ENCODE data around the gene PCK1. TPM values are rescaled to one million over a fixed set of nuclear protein-coding genes. Genes with fewer than 3 reads are reported as not detected.

Gene PCK1
- total and polyA plus RNA-seq, 2 of the 13 experiments (the other 11 are each of a cell fraction or from before 2014, with no cell fraction given): 6.5 to 12.6 TPM

- TF ChIP-seq, protein P1, sequence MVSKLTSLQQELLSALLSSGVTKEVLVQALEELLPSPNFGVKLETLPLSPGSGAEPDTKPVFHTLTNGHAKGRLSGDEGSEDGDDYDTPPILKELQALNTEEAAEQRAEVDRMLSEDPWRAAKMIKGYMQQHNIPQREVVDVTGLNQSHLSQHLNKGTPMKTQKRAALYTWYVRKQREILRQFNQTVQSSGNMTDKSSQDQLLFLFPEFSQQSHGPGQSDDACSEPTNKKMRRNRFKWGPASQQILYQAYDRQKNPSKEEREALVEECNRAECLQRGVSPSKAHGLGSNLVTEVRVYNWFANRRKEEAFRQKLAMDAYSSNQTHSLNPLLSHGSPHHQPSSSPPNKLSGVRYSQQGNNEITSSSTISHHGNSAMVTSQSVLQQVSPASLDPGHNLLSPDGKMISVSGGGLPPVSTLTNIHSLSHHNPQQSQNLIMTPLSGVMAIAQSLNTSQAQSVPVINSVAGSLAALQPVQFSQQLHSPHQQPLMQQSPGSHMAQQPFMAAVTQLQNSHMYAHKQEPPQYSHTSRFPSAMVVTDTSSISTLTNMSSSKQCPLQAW (CRISPR knock-in tag; IDR thresholded peaks at IDR 0.05): peak; percentile 99
- TF ChIP-seq ZNF773 (CRISPR knock-in tag; IDR thresholded peaks at IDR 0.05; ENCODE audit: borderline replicate concordance) (no peak), ZNF597 (CRISPR knock-in tag; IDR thresholded peaks at IDR 0.05) (no peak), ATF7 (IDR thresholded peaks at IDR 0.05) (no peak; the same call in none of the 2 replicates), ATF7 (CRISPR knock-in tag; IDR thresholded peaks at IDR 0.05) (peak; percentile 98), ZNF567 (CRISPR knock-in tag; IDR thresholded peaks at IDR 0.05; ENCODE audit: borderline replicate concordance) (no peak), NRL (CRISPR knock-in tag; IDR thresholded peaks at IDR 0.05; ENCODE audit: borderline replicate concordance) (no peak), EEA1 (CRISPR knock-in tag; IDR thresholded peaks at IDR 0.05; ENCODE audit: borderline replicate concordance) (no peak), CTCF (CRISPR knock-in tag; IDR thresholded peaks at IDR 0.05) (no peak; the same call in 1 of the 2 replicates), RCOR2 (CRISPR knock-in tag; IDR thresholded peaks at IDR 0.05) (peak; percentile 85), ZNF276 (CRISPR knock-in tag; IDR thresholded peaks at IDR 0.05; ENCODE audit: low read depth) (no peak), ZNF33A (CRISPR knock-in tag; IDR thresholded peaks at IDR 0.05; ENCODE audit: borderline replicate concordance) (no peak), SSRP1 (CRISPR knock-in tag; IDR thresholded peaks at IDR 0.05) (peak; percentile 71), NCOR1 (IDR thresholded peaks at IDR 0.05; ENCODE audit: borderline replicate concordance, low read length) (peak; percentile 100), ZBTB7A (CRISPR knock-in tag; IDR thresholded peaks at IDR 0.05) (peak; percentile 98)
- TF ChIP-seq, protein P2, sequence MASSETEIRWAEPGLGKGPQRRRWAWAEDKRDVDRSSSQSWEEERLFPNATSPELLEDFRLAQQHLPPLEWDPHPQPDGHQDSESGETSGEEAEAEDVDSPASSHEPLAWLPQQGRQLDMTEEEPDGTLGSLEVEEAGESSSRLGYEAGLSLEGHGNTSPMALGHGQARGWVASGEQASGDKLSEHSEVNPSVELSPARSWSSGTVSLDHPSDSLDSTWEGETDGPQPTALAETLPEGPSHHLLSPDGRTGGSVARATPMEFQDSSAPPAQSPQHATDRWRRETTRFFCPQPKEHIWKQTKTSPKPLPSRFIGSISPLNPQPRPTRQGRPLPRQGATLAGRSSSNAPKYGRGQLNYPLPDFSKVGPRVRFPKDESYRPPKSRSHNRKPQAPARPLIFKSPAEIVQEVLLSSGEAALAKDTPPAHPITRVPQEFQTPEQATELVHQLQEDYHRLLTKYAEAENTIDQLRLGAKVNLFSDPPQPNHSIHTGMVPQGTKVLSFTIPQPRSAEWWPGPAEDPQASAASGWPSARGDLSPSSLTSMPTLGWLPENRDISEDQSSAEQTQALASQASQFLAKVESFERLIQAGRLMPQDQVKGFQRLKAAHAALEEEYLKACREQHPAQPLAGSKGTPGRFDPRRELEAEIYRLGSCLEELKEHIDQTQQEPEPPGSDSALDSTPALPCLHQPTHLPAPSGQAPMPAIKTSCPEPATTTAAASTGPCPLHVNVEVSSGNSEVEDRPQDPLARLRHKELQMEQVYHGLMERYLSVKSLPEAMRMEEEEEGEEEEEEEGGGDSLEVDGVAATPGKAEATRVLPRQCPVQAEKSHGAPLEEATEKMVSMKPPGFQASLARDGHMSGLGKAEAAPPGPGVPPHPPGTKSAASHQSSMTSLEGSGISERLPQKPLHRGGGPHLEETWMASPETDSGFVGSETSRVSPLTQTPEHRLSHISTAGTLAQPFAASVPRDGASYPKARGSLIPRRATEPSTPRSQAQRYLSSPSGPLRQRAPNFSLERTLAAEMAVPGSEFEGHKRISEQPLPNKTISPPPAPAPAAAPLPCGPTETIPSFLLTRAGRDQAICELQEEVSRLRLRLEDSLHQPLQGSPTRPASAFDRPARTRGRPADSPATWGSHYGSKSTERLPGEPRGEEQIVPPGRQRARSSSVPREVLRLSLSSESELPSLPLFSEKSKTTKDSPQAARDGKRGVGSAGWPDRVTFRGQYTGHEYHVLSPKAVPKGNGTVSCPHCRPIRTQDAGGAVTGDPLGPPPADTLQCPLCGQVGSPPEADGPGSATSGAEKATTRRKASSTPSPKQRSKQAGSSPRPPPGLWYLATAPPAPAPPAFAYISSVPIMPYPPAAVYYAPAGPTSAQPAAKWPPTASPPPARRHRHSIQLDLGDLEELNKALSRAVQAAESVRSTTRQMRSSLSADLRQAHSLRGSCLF (CRISPR knock-in tag; IDR thresholded peaks at IDR 0.05; ENCODE audit: borderline replicate concordance): no peak
Measured at GRCh38 chr20:57560554-57561355, at the start of gene PCK1 (continued).
